GM12801 (cell line): ENCODE measurements around the gene ACOT13.

Experiments used
- CTCF ChIP-seq: IDR thresholded peaks from one replicate; pipeline ENCODE4 v1.5.1; 2011; ENCODE audit warnings: control low read depth; ENCODE audit not compliant: insufficient read length; ENCODE audit errors: extremely low read depth

Gene ACOT13

GRCh38 chr6:24666641-24667377, at the start of gene ACOT13, which contains the start of gene TDP2:
ACOT13 (plus strand) TSS chr6:24667077; CDS start chr6:24667264, 187 bp downstream.
TDP2 (minus strand) TSS chr6:24666899; CDS start chr6:24666862, 37 bp downstream.
- TF ChIP-seq CTCF: no peak

DNA sequence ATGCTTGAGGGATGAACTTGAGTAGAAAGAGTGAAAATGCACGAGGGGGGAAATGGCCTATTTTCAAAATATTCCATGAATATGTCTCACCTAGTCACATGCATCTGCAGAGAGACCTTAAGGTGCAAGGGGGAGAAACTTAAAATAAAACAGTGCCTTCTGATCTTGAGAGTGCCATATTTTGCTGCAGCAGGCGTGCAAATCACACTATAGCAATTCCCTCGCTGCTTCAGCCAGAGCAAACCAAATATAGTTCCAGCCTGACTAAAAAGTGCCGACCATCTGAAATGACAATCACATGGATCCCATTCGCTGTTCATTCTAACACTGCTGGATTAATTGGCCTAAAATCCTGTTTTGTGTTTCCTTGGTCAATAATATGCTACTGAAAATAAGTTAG, 47.2 kb upstream of the ACOT13 start:
- TF ChIP-seq CTCF: no peak

- TF ChIP-seq CTCF: no peak
Measured at GRCh38 chr6:24620637-24621036, 46.2 kb upstream of the ACOT13 start.

DNA sequence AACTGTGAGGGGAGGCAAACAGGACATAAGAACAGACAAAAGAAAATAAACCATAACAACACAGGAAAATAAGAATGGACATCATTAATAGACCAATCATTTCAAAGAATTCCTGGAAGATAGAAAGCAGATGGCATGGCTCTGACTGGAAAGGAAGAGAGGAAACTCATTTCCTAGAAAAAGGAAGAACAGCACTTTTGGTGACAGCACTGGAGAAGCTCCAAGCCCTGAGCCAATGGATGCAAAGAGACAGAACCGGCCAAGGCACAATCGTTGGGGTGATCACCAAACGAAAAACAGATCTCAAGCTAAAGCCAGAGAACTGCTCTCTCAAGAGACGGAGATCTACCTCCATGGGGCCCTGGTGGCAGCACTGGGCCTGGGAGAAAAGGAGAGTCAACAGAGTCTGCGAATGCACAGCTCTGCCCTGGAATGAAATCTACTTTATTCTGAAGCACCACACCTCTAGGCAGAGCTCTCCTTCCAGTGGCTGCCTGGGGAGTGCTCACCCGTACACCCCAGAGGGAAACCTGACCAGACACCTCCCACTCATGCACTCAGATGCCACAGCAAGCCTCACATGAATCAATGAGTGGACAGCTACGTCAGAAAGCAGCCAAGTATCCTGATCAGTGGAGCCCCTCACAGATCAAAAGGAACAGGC, 45.1 kb upstream of the ACOT13 start:
- no peak for TF ChIP-seq CTCF

GRCh38 chr6:24630856-24631505, 35.9 kb upstream of the ACOT13 start:
- TF ChIP-seq CTCF: no peak

- no peak for TF ChIP-seq CTCF
Measured at GRCh38 chr6:24631671-24632070, 35.2 kb upstream of the ACOT13 start.

DNA sequence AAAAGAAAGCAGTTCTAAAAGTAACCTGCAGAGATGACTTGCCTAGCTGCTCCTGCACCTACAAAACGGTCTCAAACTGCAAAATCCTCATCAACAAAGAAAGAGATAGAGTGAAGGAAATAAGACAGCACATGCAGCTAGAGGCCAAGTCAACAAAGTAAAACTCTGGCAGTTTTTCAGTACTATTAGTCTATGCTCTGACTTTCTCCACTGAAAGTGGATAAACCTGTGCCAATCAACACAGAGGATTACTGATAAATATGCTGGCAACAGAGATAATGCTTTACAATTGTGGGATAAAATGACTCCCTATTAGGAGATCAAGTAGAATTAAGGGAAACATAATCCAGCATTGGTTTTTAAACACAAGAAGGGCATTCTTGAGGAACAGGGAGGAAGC, 34.3 kb upstream of the ACOT13 start:
- no peak for TF ChIP-seq CTCF
